Neutrophil (primary cell): Measurements from ENCODE around the gene SFXN3.

ENCODE experiments used
- H3K27ac ChIP-seq: fragments of 200-600 bp; sonication (generic); 2 replicates; pipeline ENCODE4 v1.5.1; 2016; ENCODE audit warnings: mild to moderate bottlenecking, moderate library complexity
- H3K27me3 ChIP-seq: fragments of 200-600 bp; sonication (generic); 2 replicates; pipeline ENCODE4 v1.6.0; 2016; ENCODE audit warnings: mild to moderate bottlenecking
- H3K36me3 ChIP-seq: fragments of 200-600 bp; sonication (generic); 2 replicates; pipeline ENCODE4 v1.5.1; 2017
- H3K4me1 ChIP-seq, 2 experiments: fragments of 200-600 bp in 1 of 2; sonication (generic) in 1 of 2; 1 replicate in 1 of 2; 2 replicates in 1 of 2; pipeline versions ENCODE4 v1.5.1 to v1.6.1; 2013 to 2016; ENCODE audit warnings: low read depth in 1 of 2, low read length in 1 of 2, mild to moderate bottlenecking in 1 of 2, moderate library complexity in 1 of 2; ENCODE audit not compliant: control insufficient read depth in 1 of 2, insufficient read depth in 1 of 2
- H3K4me3 ChIP-seq, 2 experiments: fragments of 200-600 bp in 1 of 2; sonication (generic) in 1 of 2; 1 replicate in 1 of 2; 2 replicates in 1 of 2; pipeline ENCODE4 v1.5.1; 2013 to 2016; ENCODE audit warnings: low read depth in 1 of 2, low read length in 1 of 2, mild to moderate bottlenecking in 1 of 2, moderate library complexity in 1 of 2
- H3K9me3 ChIP-seq: fragments of 200-600 bp; sonication (generic); 2 replicates; pipeline ENCODE4 v1.5.1; 2016
- CTCF ChIP-seq: fragments of 200-600 bp; sonication (generic); IDR thresholded peaks from 2 replicates; pipeline ENCODE4 v1.5.1; 2016; ENCODE audit warnings: antibody characterized with exemption

The SFXN3 gene

DNA sequence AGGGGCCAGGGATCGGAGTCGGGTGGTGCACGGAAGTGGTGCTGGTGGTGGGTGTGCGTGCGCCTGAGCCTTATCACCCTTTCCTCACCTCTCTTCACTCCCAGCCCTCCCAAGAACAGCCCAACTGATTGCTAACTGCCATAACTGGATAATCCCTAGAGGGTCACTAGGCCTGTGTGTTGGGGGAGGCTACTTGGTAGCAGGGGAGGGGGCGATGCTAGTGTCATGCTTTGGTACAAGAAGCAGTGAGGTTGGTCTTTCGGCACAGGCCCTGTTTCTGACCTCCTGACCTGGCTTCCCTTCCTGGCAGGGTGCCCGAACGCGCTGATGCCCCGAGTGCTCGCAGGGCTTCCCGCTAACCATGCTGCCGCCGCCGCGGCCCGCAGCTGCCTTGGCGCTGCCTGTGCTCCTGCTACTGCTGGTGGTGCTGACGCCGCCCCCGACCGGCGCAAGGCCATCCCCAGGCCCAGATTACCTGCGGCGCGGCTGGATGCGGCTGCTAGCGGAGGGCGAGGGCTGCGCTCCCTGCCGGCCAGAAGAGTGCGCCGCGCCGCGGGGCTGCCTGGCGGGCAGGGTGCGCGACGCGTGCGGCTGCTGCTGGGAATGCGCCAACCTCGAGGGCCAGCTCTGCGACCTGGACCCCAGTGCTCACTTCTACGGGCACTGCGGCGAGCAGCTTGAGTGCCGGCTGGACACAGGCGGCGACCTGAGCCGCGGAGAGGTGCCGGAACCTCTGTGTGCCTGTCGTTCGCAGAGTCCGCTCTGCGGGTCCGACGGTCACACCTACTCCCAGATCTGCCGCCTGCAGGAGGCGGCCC lies 31.4 kb downstream of the SFXN3 start:
- no peaks in the 10 kb centered on the region for H3K36me3 ChIP-seq
- peak overlapping the region; percentile 2 to 49 for H3K4me3 ChIP-seq
- H3K27me3 ChIP-seq: peaks cover 68% of the 10 kb centered on the region
- H3K4me1 ChIP-seq: peaks cover 57 to 59% of the 10 kb centered on the region in 2 experiments
- peak; percentile 44 for TF ChIP-seq CTCF
- H3K9me3 ChIP-seq: no peaks in the 10 kb centered on the region
- no peak overlapping the region for H3K27ac ChIP-seq

- H3K4me3 ChIP-seq: peak overlapping the region in 1 of 2 experiments; percentile 49
- no peaks in the 10 kb centered on the region for H3K9me3 ChIP-seq
- H3K4me1 ChIP-seq: peaks cover 63% of the 10 kb centered on the region in 2 experiments
Measured at GRCh38 chr10:101063050-101063525, 32.1 kb downstream of the SFXN3 start.

DNA sequence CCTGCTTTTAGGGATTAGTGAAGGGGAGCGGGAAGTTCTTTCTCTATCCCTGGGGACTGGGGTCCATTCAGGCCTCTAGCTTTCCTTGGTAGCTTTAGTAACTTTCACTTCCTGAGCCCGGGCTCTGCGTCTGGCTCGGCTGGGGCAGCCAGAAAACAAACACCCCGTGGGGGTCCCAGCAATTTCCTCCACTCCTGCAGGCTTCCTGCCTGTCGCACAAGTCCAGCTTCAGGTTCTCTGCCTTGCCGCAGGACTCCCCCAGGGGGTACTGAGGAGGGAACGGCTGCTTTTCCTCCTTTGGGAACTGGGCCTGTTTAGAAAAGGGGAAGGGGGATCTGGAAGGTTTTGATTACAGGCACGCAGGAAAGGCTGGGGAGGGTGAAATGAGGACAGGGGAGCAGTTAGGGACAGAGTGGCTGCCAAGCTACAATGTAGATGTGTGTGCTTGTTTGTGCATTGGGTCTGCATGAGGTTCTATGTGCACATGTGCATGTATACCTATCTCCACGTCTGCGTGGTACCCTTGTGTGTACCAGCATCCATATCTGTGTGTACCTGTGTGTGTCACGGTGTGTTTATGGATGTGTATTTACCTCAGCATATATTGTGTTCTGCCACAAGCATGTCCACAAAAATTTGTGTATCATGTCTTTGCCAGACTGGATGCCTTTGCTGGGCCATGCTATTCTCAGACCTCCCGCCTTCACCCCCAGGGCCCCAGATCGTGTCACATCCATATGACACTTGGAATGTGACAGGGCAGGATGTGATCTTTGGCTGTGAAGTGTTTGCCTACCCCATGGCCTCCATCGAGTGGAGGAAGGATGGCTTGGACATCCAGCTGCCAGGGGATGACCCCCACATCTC lies 32.7 kb downstream of the SFXN3 start:
- no peak for TF ChIP-seq CTCF
- Histone ChIP-seq H3K27me3 (peaks cover 73% of the 10 kb centered on the region), H3K36me3 (no peaks in the 10 kb centered on the region), H3K4me3 (no peak overlapping the region), H3K9me3 (no peaks in the 10 kb centered on the region), H3K4me1 (peaks cover 63% of the 10 kb centered on the region in 2 experiments), H3K27ac (no peak overlapping the region)

More at GRCh38 chr10:101063050-101063525, 32.1 kb downstream of the SFXN3 start:
- TF ChIP-seq CTCF: no peak
- Histone ChIP-seq H3K27ac (no peak overlapping the region), H3K27me3 (peaks cover 73% of the 10 kb centered on the region), H3K36me3 (no peaks in the 10 kb centered on the region)

DNA sequence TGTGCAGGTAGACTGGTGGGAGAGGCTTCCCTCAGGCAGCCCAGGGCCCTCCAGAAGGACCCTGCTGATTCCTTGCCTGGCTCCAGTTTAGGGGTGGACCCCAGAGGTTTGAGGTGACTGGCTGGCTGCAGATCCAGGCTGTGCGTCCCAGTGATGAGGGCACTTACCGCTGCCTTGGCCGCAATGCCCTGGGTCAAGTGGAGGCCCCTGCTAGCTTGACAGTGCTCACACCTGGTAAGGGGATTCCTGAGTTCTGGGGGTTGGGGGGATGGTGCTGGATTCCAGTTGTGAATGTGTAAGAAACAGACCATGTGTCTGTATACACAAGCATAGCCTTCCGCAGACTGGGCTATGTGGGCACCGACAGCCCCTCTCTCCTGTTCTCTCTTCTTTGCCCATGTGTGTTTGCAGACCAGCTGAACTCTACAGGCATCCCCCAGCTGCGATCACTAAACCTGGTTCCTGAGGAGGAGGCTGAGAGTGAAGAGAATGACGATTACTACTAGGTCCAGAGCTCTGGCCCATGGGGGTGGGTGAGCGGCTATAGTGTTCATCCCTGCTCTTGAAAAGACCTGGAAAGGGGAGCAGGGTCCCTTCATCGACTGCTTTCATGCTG lies 33.5 kb downstream of the SFXN3 start:
- H3K27me3 ChIP-seq: peaks cover 73% of the 10 kb centered on the region

More for the DNA sequence above, 33.5 kb downstream of the SFXN3 start:
- Histone ChIP-seq H3K36me3 (no peaks in the 10 kb centered on the region), H3K27ac (no peak overlapping the region), H3K4me1 (peaks cover 62 to 63% of the 10 kb centered on the region in 2 experiments), H3K4me3 (no peak overlapping the region), H3K9me3 (no peaks in the 10 kb centered on the region)
- TF ChIP-seq CTCF: no peak
